ENCODE results near the gene ENTPD3. TPM values are rescaled to one million over a fixed set of nuclear protein-coding genes. Genes with fewer than 3 reads are reported as not detected.

The ENTPD3 gene
- total and polyA plus RNA-seq, 2 of the 8 experiments (the other 6 are each of a cell fraction or from before 2014, with no cell fraction given) = 0.60 to 1.0 TPM

DNA sequence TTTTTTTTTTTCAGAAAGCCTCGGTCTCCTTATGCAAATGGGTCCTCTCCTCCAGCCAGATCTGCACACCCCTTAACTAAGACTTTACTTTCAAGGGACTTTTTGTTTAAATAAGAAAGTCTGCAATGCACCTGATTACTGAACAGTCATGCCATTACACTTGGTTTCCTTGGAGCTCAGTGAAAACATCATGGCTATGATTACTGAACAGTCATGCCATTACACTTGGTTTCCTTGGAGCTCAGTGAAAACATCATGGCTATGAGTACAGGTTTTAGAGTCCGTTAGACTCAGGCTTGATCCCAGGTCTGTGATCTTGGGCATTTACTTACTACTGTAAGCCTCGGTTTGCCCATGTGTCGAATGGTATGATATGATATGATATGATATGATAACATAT lies 10.1 kb downstream of the ENTPD3 start:
- WGBS, 2 experiments (ENCODE audit: extremely low coverage in 1 of 2, insufficient coverage in 1 of 2, insufficient read length in 1 of 2, insufficient replicate concordance in 2 of 2, low coverage in 1 of 2, low lambda C conversion rate in 2 of 2, missing lambda C conversion rate in 1 of 2) = 86% methylated on average over 4 of the region's 4 CpGs; no CpG with 5 or more reads in 1 of the 2 experiments
- no peak for FAIRE-seq
- CTCF ChIA-PET (ENCODE audit: partially characterized antibody) = interaction anchor here (0.9 to 1.2 kb wide), 3 partner anchors 28 to 70 kb away, joined by 3 to 4 read pairs (median 4); no protein-coding TSS in a partner anchor

More for the DNA sequence above, 10.1 kb downstream of the ENTPD3 start:
- Histone ChIP-seq H3K27me3 (replicated peaks in 1 of 4; ENCODE audit: control insufficient read depth in 3 of 4, extremely low read depth in 1 of 4, insufficient read depth in 3 of 4, low read length in 3 of 4) (no peaks in the 10 kb centered on the region), H3K4me3 (ENCODE audit: extremely low read depth in 1 of 4, insufficient read depth in 2 of 4, low read depth in 3 of 4, low read length in 4 of 4) (no peak overlapping the region), H3K23me2 (ENCODE audit: low read depth, low read length) (no peaks in the 10 kb centered on the region), H4K5ac (ENCODE audit: insufficient read length, low read depth, low read length) (no peak overlapping the region), H3K56ac (replicated peaks; ENCODE audit: insufficient read length, low read depth, low read length) (no peak overlapping the region), H2BK5ac (ENCODE audit: low read depth, low read length) (no peak overlapping the region), H3K4me1 (replicated peaks in 1 of 4; ENCODE audit: control insufficient read depth in 3 of 4, insufficient read depth in 4 of 4, low read length in 3 of 4) (no peaks in the 10 kb centered on the region), H4K8ac (ENCODE audit: extremely low read depth, insufficient read depth, low read length) (no peak overlapping the region), H3K79me2 (ENCODE audit: control insufficient read depth in 1 of 2, insufficient read depth in 2 of 2, low read length in 2 of 2) (no peaks in the 10 kb centered on the region), H3K9me3 (ENCODE audit: insufficient read depth in 2 of 2, low read depth in 1 of 2, low read length in 1 of 2) (no peaks in the 10 kb centered on the region), H3K14ac (ENCODE audit: insufficient read length) (no peak overlapping the region), H3K36me3 (ENCODE audit: control insufficient read depth in 2 of 4, insufficient read depth in 4 of 4, low read length in 3 of 4) (no peaks in the 10 kb centered on the region), H3K79me1 (ENCODE audit: low read depth, low read length) (no peaks in the 10 kb centered on the region), H3K18ac (ENCODE audit: extremely low read depth, low read length) (no peak overlapping the region), H3K23ac (ENCODE audit: insufficient read length) (no peak overlapping the region), H4K91ac (replicated peaks; ENCODE audit: insufficient read length, low read length) (no peak overlapping the region), H2AK5ac (ENCODE audit: low read depth, low read length) (no peak overlapping the region), H2BK12ac (ENCODE audit: low read depth, low read length) (no peak overlapping the region), H2BK120ac (replicated peaks; ENCODE audit: low read depth, low read length) (no peak overlapping the region), H3K27ac (ENCODE audit: low read depth, low read length) (no peak overlapping the region), H2AFZ (ENCODE audit: low read length) (no peak overlapping the region), H3K9ac (replicated peaks in 1 of 4; ENCODE audit: extremely low read depth in 1 of 4, low read depth in 3 of 4, low read length in 3 of 4) (no peak overlapping the region), H3K4me2 (ENCODE audit: insufficient read depth in 1 of 2, low read depth in 2 of 2, low read length in 2 of 2) (no peak overlapping the region), H3K4ac (replicated peaks; ENCODE audit: insufficient read length, low read depth, low read length) (no peak overlapping the region), H2BK15ac (ENCODE audit: low read length) (no peak overlapping the region), H2BK20ac (ENCODE audit: low read length) (no peak overlapping the region), H4K20me1 (replicated peaks in 1 of 2; ENCODE audit: control insufficient read depth in 1 of 2, insufficient read depth in 2 of 2, low read length in 2 of 2) (no peaks in the 10 kb centered on the region)
- POLR2A ChIA-PET (ENCODE audit: partially characterized antibody) = no interaction called here
- DNase-seq (ENCODE audit: low read depth in 1 of 2, low spot score in 2 of 2) = no peak
- no peak for TF ChIP-seq SIX5 (IDR thresholded peaks at IDR 0.05; ENCODE audit: low read depth, low read length)
- no peak for TF ChIP-seq POLR2A (IDR thresholded peaks at IDR 0.05; ENCODE audit: control extremely low read depth in 1 of 2, low read depth in 2 of 2, low read length in 2 of 2)
- TF ChIP-seq YY1 (IDR thresholded peaks at IDR 0.05; ENCODE audit: low read depth, low read length) = no peak
